HEK293 (cell line): ENCODE results near the gene KRAS.

Experiments
- CTCF ChIA-PET: fragments of 350-600 bp; formaldehyde crosslinking; extraction: SDS; loops from one replicate; lab custom pipeline; 2021; ENCODE audit warnings: antibody characterized with exemption; lab: Yijun Ruan, JAX
- POLR2A ChIA-PET: fragments of 300-600 bp; formaldehyde crosslinking; extraction: SDS; loops from one replicate; lab custom pipeline; 2020; ENCODE audit warnings: antibody characterized with exemption, inconsistent platforms; lab: Yijun Ruan, JAX
- H3K27ac ChIP-seq: fragments of 200-500 bp; sonication (Bioruptor generic); 2 replicates; pipeline ENCODE4 v1.5.1; 2014; ENCODE audit warnings: low read depth, low read length, control low read depth, inconsistent platforms; ENCODE audit errors: extremely low read depth
- H3K36me3 ChIP-seq, 2 experiments: fragments of 200-500 bp in 1 of 2; sonication (Bioruptor generic) in 1 of 2; 1 replicate in 1 of 2; 2 replicates in 1 of 2; pipeline ENCODE4 v1.5.1; 2014 to 2017; ENCODE audit warnings: inconsistent platforms in 2 of 2, low read length in 2 of 2; ENCODE audit not compliant: control insufficient read depth in 2 of 2, insufficient read depth in 1 of 2
- H3K4me1 ChIP-seq: fragments of 200-500 bp; sonication (Bioruptor generic); 2 replicates; pipeline ENCODE4 v1.5.1; 2014; ENCODE audit warnings: mild to moderate bottlenecking, low read length, inconsistent platforms; ENCODE audit not compliant: control insufficient read depth, insufficient read depth
- H3K4me3 ChIP-seq: 2 replicates; pipeline ENCODE4 v1.5.1; 2011; ENCODE audit warnings: low read depth, mild to moderate bottlenecking, control low read depth, low read length, moderate library complexity
- H3K9me3 ChIP-seq: fragments of 200-500 bp; sonication (Bioruptor generic); 2 replicates; pipeline ENCODE4 v1.5.1; 2014; ENCODE audit warnings: low read depth, low read length, inconsistent platforms; ENCODE audit not compliant: control insufficient read depth, insufficient read depth
- HOXC10 ChIP-seq: sonication (generic); formaldehyde crosslinking; IDR thresholded peaks from 2 replicates; pipeline ENCODE4 v1.8.1; 2023; ENCODE audit warnings: mild to moderate bottlenecking, missing genetic modification reagents
- MZF1 ChIP-seq: fragments of 450-650 bp; formaldehyde crosslinking; IDR thresholded peaks from 2 replicates; pipeline ENCODE4 v1.5.1; 2017; ENCODE audit warnings: missing biosample characterization, missing genetic modification characterization, borderline replicate concordance
- PRDM10 ChIP-seq: fragments of 450-650 bp; formaldehyde crosslinking; IDR thresholded peaks from 2 replicates; pipeline ENCODE4 v1.5.1; 2016; ENCODE audit warnings: missing biosample characterization, missing genetic modification characterization
- ZNF146 ChIP-seq: fragments of 450-650 bp; formaldehyde crosslinking; IDR thresholded peaks from 2 replicates; pipeline ENCODE4 v1.5.1; 2016; ENCODE audit warnings: missing biosample characterization, missing genetic modification characterization
- ZNF16 ChIP-seq: fragments of 450-650 bp; formaldehyde crosslinking; IDR thresholded peaks from 2 replicates; pipeline ENCODE4 v1.5.1; 2016; ENCODE audit warnings: low read depth, missing biosample characterization, missing genetic modification characterization
- ZNF23 ChIP-seq: fragments of 450-650 bp; formaldehyde crosslinking; IDR thresholded peaks from 2 replicates; pipeline ENCODE4 v1.5.1; 2016; ENCODE audit warnings: missing biosample characterization, missing genetic modification characterization, borderline replicate concordance
- ZNF341 ChIP-seq: fragments of 450-650 bp; formaldehyde crosslinking; IDR thresholded peaks from 2 replicates; pipeline ENCODE4; 2016; ENCODE audit warnings: low read depth, missing biosample characterization, missing genetic modification characterization
- ZNF398 ChIP-seq: fragments of 450-650 bp; formaldehyde crosslinking; IDR thresholded peaks from 2 replicates; pipeline ENCODE4 v1.5.1; 2017; ENCODE audit warnings: missing biosample characterization, missing genetic modification characterization
- ZNF404 ChIP-seq: fragments of 450-650 bp; formaldehyde crosslinking; IDR thresholded peaks from 2 replicates; pipeline ENCODE4 v1.5.1; 2017; ENCODE audit warnings: missing biosample characterization, missing genetic modification characterization
- ZNF423 ChIP-seq: fragments of 450-650 bp; formaldehyde crosslinking; IDR thresholded peaks from 2 replicates; pipeline ENCODE4 v1.5.1; 2016; ENCODE audit warnings: missing biosample characterization, missing genetic modification characterization
- ZNF488 ChIP-seq: fragments of 450-650 bp; formaldehyde crosslinking; IDR thresholded peaks from 2 replicates; pipeline ENCODE4 v1.5.1; 2016; ENCODE audit warnings: missing biosample characterization, missing genetic modification characterization
- ZNF510 ChIP-seq: fragments of 450-650 bp; formaldehyde crosslinking; IDR thresholded peaks from 2 replicates; pipeline ENCODE4 v1.5.1; 2018; ENCODE audit warnings: mild to moderate bottlenecking, missing genetic modification characterization, missing biosample characterization; ENCODE audit not compliant: insufficient replicate concordance
- ZNF561 ChIP-seq: fragments of 450-650 bp; IDR thresholded peaks from 2 replicates; pipeline ENCODE4 v1.5.1; 2018; ENCODE audit warnings: missing biosample characterization, missing genetic modification characterization, borderline replicate concordance
- ZNF596 ChIP-seq: fragments of 450-650 bp; IDR thresholded peaks from 2 replicates; pipeline ENCODE4 v1.5.0; 2018; ENCODE audit warnings: missing biosample characterization, mild to moderate bottlenecking, missing genetic modification characterization, moderate library complexity
- ZNF623 ChIP-seq: fragments of 450-650 bp; formaldehyde crosslinking; IDR thresholded peaks from 2 replicates; pipeline ENCODE4 v1.5.1; 2016; ENCODE audit warnings: missing biosample characterization, missing genetic modification characterization
- ZNF791 ChIP-seq: fragments of 450-650 bp; formaldehyde crosslinking; IDR thresholded peaks from 2 replicates; pipeline ENCODE4 v1.5.1; 2016; ENCODE audit warnings: missing biosample characterization, missing genetic modification characterization
- ZNF830 ChIP-seq: fragments of 450-650 bp; IDR thresholded peaks from 2 replicates; pipeline ENCODE4 v1.5.0; 2018; ENCODE audit warnings: missing biosample characterization, missing genetic modification characterization, low read depth, mild to moderate bottlenecking, moderate library complexity
- ZSCAN5A ChIP-seq: fragments of 450-650 bp; formaldehyde crosslinking; IDR thresholded peaks from 2 replicates; pipeline ENCODE4 v1.5.1; 2016; ENCODE audit warnings: missing biosample characterization, missing genetic modification characterization
- ZXDB ChIP-seq: fragments of 450-650 bp; formaldehyde crosslinking; IDR thresholded peaks from 2 replicates; pipeline ENCODE4 v1.5.1; 2016; ENCODE audit warnings: missing biosample characterization, missing genetic modification characterization

Gene KRAS

GRCh38 chr12:25190793-25191192, 59.9 kb downstream of the KRAS start:
- no peaks in the 10 kb centered on the region for H3K9me3 ChIP-seq
- ChIA-PET CTCF (no interaction called here), POLR2A (no interaction called here)
- H3K27ac ChIP-seq, result no peak overlapping the region
- TF ChIP-seq ZNF510 (tag by site-specific recombination), result no peak
- peaks cover 3% of the 10 kb centered on the region; the same call in 1 of the 2 replicates for H3K4me1 ChIP-seq
- H3K4me3 ChIP-seq, result no peak overlapping the region
- H3K36me3 ChIP-seq, result no peaks in the 10 kb centered on the region

GRCh38 chr12:25189656-25190055, 61.1 kb downstream of the KRAS start:
- no peaks in the 10 kb centered on the region for H3K36me3 ChIP-seq
- H3K9me3 ChIP-seq, result no peaks in the 10 kb centered on the region
- CTCF ChIA-PET, result no interaction called here
- POLR2A ChIA-PET, result no interaction called here
- no peak for TF ChIP-seq MZF1 (tag by site-specific recombination)
- TF ChIP-seq ZNF23 (tag by site-specific recombination), result no peak
- TF ChIP-seq ZNF623 (tag by site-specific recombination), result no peak
- no peak for TF ChIP-seq ZNF488 (tag by site-specific recombination)
- no peak for TF ChIP-seq ZNF16 (tag by site-specific recombination)
- no peak for TF ChIP-seq ZNF791
- no peak for TF ChIP-seq ZNF596 (tag by site-specific recombination)
- no peak for TF ChIP-seq ZNF510 (tag by site-specific recombination)
- no peak for TF ChIP-seq ZNF830 (tag by site-specific recombination)
- TF ChIP-seq ZNF146 (tag by site-specific recombination), result no peak
- TF ChIP-seq PRDM10, result no peak
- TF ChIP-seq ZSCAN5A (tag by site-specific recombination), result no peak
- TF ChIP-seq ZNF561 (tag by site-specific recombination), result no peak
- TF ChIP-seq HOXC10 (CRISPR knock-in tag), result no peak
- no peak for TF ChIP-seq ZNF423 (tag by site-specific recombination)
- TF ChIP-seq ZNF341 (tag by site-specific recombination), result no peak
- TF ChIP-seq ZXDB (tag by site-specific recombination), result no peak
- no peak for TF ChIP-seq ZNF398 (tag by site-specific recombination)
- no peak for TF ChIP-seq ZNF404
- no peak overlapping the region for H3K4me3 ChIP-seq
- H3K27ac ChIP-seq, result no peak overlapping the region
- H3K4me1 ChIP-seq, result peaks cover 3% of the 10 kb centered on the region; the same call in 1 of the 2 replicates
